Right ventricle myocardium inferior (tissue), 1 donor: ENCODE results near the gene PYGL. TPM values are rescaled to one million over a fixed set of nuclear protein-coding genes. Genes with fewer than 3 reads are reported as not detected.

Source experiments
- ATAC-seq: fragments of 200-7000 bp; cut with Tn5 transposase; one replicate; pipeline ENCODE4 v1.9.1; 2020; ENCODE audit warnings: mild to moderate bottlenecking, moderate library complexity
- DNase-seq: peaks from one replicate; pipeline ENCODE4 v3.0.0; 2021; ENCODE audit errors: missing footprints
- intact Hi-C: fragments of 100-400 bp; cut with DNase I; formaldehyde crosslinking; loops from one replicate; pipeline ENCODE4 v1.11.0; 2022
- long read RNA-seq: library from polyadenylated mRNA; unstranded; transcript quantifications from one replicate; pipeline ENCODE4 v2.0.0, GENCODE V29; 2021
- total RNA-seq: library from RNA; stranded (reverse); fragmentation: NEBNext Ultra II Directional; extraction: Animal tissue kit (Norgen Biotek cat#: 25700); gene quantifications from one replicate; pipeline ENCODE4 v1.2.1, GENCODE V29; 2021
- donor health status: DM: no; HTN: yes; CAD: no; lungs with severe emphysema.

Gene PYGL
- total RNA-seq: 9.8 TPM
- long read RNA-seq, partial matches to known transcripts: 0 of 3 reads
- long read RNA-seq, other reads (novel, unspliced or antisense): 0 of 3 reads

- peak; percentile 96 for ATAC-seq
- peak; percentile 95 for DNase-seq
- intact Hi-C loops: no loop called here
These were observed at the start of gene PYGL for GRCh38 chr14:50943943-50944646. PYGL (minus strand) TSS chr14:50944483; CDS start chr14:50944403, 80 bp downstream.

GRCh38 chr14:50985859-50986331 lies 41.6 kb upstream of the PYGL start:
- intact Hi-C loops: no loop called here
- ATAC-seq (no peak), DNase-seq (no peak)

- ATAC-seq (no peak), DNase-seq (no peak)
- intact Hi-C loops: no loop called here
These were observed 41.0 kb upstream of the PYGL start for GRCh38 chr14:50985124-50985858.

GRCh38 chr14:50984036-50984710 lies 39.9 kb upstream of the PYGL start:
- no peak for DNase-seq
- no peak for ATAC-seq
- intact Hi-C loops: no loop called here

- intact Hi-C loops: no loop called here
- ATAC-seq (no peak), DNase-seq (no peak)
These were observed 35.9 kb upstream of the PYGL start for GRCh38 chr14:50979941-50980850.

- intact Hi-C loops: no loop called here
- ATAC-seq (no peak), DNase-seq (no peak)
These were observed 34.6 kb upstream of the PYGL start for GRCh38 chr14:50978888-50979287.

GRCh38 chr14:50978529-50978871 lies 34.2 kb upstream of the PYGL start:
- intact Hi-C loops: no loop called here
- no peak for ATAC-seq
- DNase-seq: no peak

GRCh38 chr14:50977863-50978528 lies 33.7 kb upstream of the PYGL start:
- intact Hi-C loops: no loop called here
- DNase-seq (no peak), ATAC-seq (no peak)

- DNase-seq (no peak), ATAC-seq (no peak)
- intact Hi-C loops: no loop called here
These were observed 29.8 kb upstream of the PYGL start for GRCh38 chr14:50974118-50974517.

- ATAC-seq: no peak
- no peak for DNase-seq
- intact Hi-C loops: no loop called here
These were observed 28.5 kb upstream of the PYGL start for GRCh38 chr14:50972734-50973133.

GRCh38 chr14:50970886-50971781 lies 26.9 kb upstream of the PYGL start:
- intact Hi-C loops: no loop called here
- no peak for DNase-seq
- ATAC-seq: no peak

- ATAC-seq: peak; percentile 44
- intact Hi-C loops: no loop called here
- DNase-seq: no peak
These were observed 23.5 kb upstream of the PYGL start for GRCh38 chr14:50967790-50968189.

GRCh38 chr14:50967103-50967502 lies 22.8 kb upstream of the PYGL start:
- intact Hi-C loops: no loop called here
- no peak for DNase-seq
- ATAC-seq: no peak

GRCh38 chr14:50964683-50965390 lies 20.6 kb upstream of the PYGL start:
- intact Hi-C loops: no loop called here
- ATAC-seq: no peak
- no peak for DNase-seq

GRCh38 chr14:50963919-50964318 lies 19.6 kb upstream of the PYGL start:
- ATAC-seq: no peak
- no peak for DNase-seq
- intact Hi-C loops: no loop called here

GRCh38 chr14:50961605-50962221 lies 17.4 kb upstream of the PYGL start:
- no peak for ATAC-seq
- intact Hi-C loops: no loop called here

More at GRCh38 chr14:50961605-50962221, 17.4 kb upstream of the PYGL start:
- no peak for DNase-seq
